ENCODE measurements around the gene SFT2D2.
"Not testable (repeated sequence)": the region's sequence is repeated elsewhere in the genome, so short reads cannot be mapped to it uniquely, and the experiment has no call there.

DNA sequence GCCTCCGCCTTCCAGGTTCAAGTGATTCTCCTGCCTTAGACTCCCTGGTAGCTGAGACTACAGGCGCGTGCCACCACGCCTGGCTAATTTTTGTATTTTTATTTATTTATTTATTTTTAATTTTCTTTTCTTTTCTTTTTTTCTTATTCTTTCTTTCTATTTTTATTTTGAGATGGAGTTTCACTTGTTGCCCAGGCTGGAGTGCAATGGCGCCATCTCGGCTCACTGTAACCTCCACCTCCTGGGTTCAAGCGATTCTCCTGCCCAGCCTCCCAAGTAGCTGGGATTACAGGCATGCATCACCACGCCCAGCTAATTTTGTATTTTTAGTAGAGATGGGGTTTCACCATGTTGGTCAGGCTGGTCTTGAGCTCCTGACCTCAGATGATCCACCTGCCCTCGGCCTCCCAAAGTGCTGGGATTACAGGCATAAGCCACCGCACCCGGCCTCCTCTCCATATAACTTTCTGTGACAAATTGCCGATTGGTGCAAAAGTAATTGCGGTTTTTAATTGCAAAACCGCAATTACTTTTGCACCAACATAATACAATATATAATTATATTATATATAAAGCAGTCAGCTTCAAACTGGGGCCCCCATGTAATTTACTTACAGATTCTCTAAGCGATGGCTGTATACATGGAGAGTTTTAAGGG is 44.6 kb upstream of the SFT2D2 start:
- TF ChIP-seq TAF1, POLR2A, POLR2AphosphoS5, SPI1, POU2F2 (IDR thresholded peaks at IDR 0.05; ENCODE audit: low read depth, low read length): not testable (repeated sequence)
